HFF-Myc (cell line): ENCODE data around the gene RNF123.
A peak's percentile ranks its signal among the peaks of the same experiment; 100 is the strongest.
"Not testable (repeated sequence)": the region's sequence is repeated elsewhere in the genome, so short reads cannot be mapped to it uniquely, and the experiment has no call there.

Source experiments
- DNase-seq: peaks from one replicate; pipeline ENCODE4 v3.0.0-alpha.2; 2011; ENCODE audit warnings: low read depth; ENCODE audit errors: extremely low read depth
- H3K4me3 ChIP-seq: replicated peaks from 2 replicates; pipeline ENCODE4 v1.5.1; 2011; ENCODE audit warnings: low read depth, mild to moderate bottlenecking, control low read depth, low read length
- CTCF ChIP-seq: IDR thresholded peaks from 2 replicates; pipeline ENCODE4 v1.5.1; 2012; ENCODE audit warnings: mild to moderate bottlenecking, low read depth, low read length, control low read depth; ENCODE audit errors: missing control alignments

The RNF123 gene

GRCh38 chr3:49689908-49690624, 709 bp downstream of the RNF123 start:
- H3K4me3 ChIP-seq: peak overlapping the region; percentile 93
- DNase-seq: not testable (repeated sequence)

GRCh38 chr3:49690856-49691255, 1.5 kb downstream of the RNF123 start:
- peak overlapping the region; percentile 93 for H3K4me3 ChIP-seq
- DNase-seq: not testable (repeated sequence)

GRCh38 chr3:49691481-49691880, 2.1 kb downstream of the RNF123 start:
- H3K4me3 ChIP-seq, DNase-seq: not testable (repeated sequence)

DNA sequence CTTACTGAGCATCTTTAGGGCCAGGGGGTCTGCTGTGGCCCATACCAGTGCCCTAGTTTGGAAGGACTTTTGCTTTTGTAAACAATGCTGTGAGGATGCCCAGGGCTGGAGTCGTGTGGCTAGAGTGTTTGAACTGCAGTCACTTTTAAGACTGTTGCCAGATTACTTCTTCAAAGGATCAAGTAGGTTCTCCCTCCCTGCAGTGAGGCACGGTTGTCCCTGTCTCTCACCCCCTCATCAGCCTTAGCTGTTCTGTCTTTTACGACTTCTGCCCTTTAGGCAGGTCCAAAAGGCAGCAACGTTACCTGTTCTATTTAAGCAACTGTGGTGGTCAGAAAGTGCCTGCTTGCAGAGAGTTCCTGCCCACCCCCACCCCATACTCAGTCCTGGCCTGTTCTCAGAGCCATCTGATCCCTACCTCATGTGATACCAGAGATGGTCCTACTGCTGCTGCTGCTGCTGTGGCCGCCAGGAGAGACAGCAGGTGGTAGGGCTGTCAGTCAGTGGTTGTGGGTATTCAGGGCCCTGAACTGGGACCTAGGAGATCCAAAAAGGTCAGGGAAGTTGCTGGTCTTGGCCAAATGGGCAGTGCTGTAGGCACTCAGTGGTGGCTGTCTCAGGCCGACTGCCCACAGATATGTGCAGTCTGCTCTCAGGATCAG, 5.2 kb downstream of the RNF123 start:
- not testable (repeated sequence) for H3K4me3 ChIP-seq, DNase-seq

- not testable (repeated sequence) for H3K4me3 ChIP-seq, DNase-seq
Observed at GRCh38 chr3:49695350-49696015, 6.1 kb downstream of the RNF123 start.

DNA sequence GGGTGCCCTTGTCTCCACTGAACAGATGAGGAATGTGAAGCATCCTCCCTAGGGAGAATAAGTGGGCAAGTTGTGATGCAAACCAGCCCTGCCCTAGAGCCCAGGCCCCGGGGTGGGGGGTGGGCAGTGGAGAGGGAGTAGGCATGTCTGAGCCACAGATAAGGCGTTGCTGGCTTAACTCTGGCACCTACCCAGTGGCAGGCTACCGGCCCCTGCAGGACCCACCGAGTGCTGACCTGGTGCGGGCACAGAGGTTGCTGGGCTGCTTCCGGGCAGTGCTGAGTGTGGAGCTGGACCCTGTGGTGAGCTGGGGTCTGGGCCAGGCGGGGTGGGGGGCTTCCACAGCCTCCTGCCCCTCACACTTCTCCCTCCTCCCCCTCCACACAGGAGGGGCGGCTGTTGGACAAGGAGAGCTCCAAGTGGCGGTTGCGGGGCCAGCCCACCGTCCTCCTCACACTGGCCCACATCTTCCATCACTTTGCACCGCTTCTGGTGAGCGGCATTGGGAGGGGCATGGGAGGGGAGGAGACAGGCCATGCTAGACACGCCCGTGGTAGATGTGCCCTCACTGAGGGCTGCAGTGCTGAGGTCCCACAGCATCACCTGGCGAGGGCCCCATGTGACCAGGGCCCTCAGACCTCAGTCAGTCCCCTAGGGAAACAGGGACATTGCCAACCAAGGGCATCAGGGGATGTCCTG, 10.1 kb downstream of the RNF123 start:
- TF ChIP-seq CTCF: no peak
- no peak overlapping the region for H3K4me3 ChIP-seq
- DNase-seq: no peak

- no peak for DNase-seq
- no peak overlapping the region for H3K4me3 ChIP-seq
- no peak for TF ChIP-seq CTCF
Observed at GRCh38 chr3:49700014-49700413, 10.7 kb downstream of the RNF123 start.

- peak; percentile 16 for TF ChIP-seq CTCF
- no peak for DNase-seq
- no peak overlapping the region for H3K4me3 ChIP-seq
Observed at GRCh38 chr3:49700453-49701128, 11.2 kb downstream of the RNF123 start.
